ENCODE results near the gene BCL11B.

DNA sequence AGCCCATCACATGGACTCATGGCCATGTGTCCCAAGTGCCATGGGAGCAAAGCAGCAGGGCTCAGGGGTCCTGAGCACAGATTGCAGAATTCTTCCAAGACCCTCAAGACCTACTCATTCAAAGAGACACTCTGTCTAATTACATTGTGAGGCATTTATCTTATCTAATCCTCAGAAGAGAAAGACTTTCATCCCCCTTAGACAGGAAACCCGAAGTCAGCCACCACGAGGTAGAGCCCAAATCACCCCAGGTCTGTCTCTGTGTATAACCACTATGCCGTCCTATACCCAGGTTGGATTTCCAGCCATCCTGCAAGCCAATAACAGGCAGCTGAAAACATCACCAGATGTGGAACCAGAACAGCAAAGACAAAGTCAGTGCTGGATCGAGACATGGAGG is 8.9 kb upstream of the BCL11B start:
- TF ChIP-seq CTCF (conservative IDR thresholded peaks at IDR 0.05; ENCODE audit: low read length): no peak
- TF ChIP-seq EZH2phosphoT487 (IDR thresholded peaks at IDR 0.05; ENCODE audit: borderline replicate concordance, low read depth, low read length): no peak

All from OCI-LY7 (cell line).